Stimulated activated CD4-positive, alpha-beta T cell treated with anti-CD3 and anti-CD28 coated beads, Interleukin-12 subunit alpha, Interleukin-12 subunit beta, amount 100 ng/mL, for 4 hours (primary cell): Measurements from ENCODE around the gene SMG6.
A peak's percentile ranks its signal among the peaks of the same experiment; 100 is the strongest.
"Not testable (repeated sequence)": the region's sequence is repeated elsewhere in the genome, so short reads cannot be mapped to it uniquely, and the experiment has no call there.

Experiments
- DNase-seq: peaks from one replicate; pipeline ENCODE4 v3.0.0-alpha.2; 2020

SMG6 gene

DNA sequence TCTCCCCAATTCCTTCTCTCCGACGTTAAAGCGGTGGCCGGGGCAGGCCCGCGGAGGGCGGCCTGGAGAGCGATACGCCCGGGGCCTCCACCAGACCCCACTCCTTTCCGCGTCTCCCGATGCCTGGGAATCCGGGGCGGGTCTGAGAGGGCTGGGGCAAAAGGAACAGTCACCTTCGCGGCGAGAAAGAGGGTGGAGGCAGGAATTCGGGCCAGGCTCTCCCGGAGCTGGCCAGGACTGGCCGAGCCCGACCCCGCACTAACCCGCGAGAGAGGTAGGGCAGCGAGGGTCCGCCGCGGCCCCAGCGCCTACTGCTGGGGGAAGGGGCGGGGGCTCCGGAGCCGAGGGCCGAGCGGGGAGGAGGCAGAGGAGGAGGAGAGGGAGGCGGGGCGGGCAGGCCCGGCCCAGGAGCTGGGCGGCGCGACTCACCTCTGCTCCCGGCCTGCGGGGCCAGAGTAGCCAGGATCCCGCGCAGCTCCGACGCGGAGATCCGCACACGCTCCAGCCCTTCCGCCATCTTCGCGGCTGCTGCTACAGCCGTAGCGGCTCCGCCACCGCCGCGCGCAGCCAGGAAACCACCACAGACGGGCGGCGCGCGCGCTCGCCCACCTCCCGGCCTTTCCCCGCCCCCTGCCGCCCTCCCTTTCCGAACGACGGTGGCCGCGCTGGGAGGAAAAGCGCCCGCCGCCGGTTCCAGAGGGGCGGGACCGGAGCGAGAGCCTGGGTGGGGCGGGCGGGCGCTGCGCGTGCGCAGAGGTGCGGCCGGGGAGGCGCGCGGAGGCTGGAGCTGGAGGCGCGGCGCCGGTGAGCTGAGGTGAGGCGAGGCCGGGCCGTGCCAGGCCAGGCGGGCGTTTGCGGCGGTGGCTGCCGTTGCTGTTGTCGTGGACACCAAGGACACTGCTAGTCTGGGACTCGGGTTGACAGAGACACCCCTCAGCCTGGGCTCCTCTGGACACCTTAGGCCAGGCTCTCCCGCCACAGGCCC, at the start of gene SMG6, which contains the start of gene SRR:
TSS of gene SMG6 (minus strand) at position 582 of the 985 bp plus-strand sequence. CDS start at position 517, 65 bp downstream.
TSS of gene SRR (plus strand) at position 747 of the 985 bp plus-strand sequence. CDS start 11,611 bp downstream, outside the sequence.
- peak; percentile 95 for DNase-seq

DNA sequence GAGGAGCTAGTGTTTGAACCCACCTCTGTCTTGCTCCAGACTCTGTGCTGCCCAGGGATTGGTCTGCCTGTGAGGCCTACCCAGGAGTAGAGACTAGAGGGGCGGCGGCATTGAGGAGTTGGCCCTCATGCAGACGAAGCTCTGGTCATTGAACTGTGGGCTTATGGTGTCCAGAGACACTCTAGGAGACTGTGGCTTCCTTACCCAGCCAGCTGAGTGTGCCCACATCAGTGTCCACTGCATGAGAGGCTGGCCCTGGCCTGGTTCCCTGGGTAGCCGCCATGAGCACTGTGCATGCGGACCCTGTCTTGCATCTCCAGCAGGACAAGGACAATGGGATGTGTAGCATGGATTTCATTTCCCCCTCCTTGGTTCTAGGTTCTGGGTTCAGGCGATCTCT, 47.7 kb upstream of the SMG6 start:
- DNase-seq = no peak

DNA sequence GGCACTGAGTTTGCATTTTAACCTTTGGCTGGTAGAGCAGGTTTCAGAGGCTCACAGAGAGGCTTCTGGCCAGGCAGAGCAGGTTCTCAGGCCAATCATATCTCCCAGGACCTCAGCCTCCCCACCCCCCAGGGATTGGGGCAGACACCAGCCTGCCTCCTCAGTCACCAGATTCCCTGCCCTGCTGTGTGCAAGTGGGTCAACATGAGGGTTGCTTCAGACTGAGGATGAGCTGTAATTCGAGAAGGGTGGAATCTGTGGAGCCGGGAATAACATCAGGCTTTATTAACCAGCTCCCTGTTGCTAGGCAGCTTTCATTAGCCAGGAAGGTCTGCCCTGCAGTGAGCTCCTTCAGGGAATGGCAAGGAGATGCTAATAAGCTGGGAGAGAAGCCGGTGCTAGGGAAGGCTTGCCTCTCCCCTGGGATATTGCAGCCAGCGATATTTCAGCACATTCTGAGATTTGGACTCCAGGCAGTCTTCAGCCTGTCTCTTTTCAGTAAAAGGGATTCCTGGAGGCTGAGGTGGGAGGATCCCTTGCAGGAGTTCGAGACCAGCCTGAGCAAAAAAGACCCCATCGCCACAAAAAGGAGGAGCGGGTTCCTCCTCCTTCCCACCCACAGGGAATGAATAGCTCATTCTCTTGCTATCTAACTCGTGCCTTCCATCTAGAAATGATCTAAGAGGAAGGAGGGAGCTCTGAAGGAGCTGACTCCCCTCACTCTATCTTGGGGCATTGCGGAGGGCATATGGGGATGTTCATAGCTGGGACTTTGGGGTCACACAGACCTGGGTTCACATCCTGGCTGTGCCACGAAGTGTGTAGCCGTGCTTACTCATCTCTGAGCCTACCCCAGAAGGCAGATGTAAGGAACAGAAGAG, 44.5 kb upstream of the SMG6 start:
- no peak for DNase-seq

DNA sequence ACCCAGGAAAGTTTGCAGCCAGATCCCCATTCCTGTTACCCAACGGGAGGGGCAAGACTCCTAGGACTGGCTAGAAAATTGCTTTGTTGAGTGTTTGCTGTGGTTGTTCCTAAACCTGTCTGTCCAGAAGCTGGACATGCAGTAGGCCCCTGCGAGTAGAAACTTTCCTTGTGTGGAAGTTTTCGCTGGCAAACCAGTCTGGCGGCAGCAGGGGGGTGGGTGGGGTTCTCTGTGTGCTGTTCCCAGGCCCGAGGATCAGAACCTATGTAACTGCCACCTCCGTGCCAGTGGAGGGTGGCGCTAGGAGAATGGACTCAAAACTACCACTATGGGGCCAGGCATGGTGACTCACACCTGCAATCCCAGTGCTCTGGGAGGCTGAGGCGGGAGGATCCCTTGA, 42.9 kb upstream of the SMG6 start:
- no peak for DNase-seq

DNA sequence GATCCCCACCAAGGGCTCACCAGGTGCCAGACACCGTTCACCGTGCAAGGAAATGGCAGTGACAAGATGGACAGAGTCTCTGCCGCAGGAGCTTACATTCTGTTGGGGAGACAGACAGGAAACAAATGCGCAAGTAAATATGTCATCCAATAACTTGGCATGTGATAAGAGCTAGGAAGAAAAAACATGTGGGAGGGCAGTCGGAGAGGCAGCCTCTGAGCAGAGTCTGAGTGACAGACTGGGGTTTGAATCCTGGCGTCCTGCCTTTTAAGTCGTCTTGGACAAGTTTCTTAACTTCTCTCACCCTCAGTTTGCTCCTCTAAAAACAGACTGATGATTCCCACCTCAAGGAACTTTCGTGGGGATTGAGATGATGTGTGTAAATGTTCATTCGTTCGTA, 40.9 kb upstream of the SMG6 start:
- no peak for DNase-seq

DNA sequence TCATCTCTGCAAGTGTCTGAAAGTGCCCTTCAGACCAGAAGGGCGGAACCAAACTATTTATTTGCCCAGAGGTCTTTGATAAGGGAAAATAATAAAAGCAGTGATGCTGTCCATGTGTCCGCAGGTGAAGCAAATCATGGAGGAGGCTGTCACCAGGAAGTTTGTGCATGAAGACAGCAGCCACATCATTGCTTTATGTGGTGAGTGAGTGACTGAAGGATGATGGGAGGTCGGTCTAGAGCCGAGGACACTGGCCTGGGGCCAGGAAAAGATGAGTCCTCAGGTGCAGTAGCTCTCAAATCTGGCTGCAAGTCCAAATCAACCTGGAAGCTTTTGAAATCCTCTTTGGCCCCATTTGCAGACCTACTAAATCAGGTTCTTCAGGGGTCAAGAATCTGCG, 39.8 kb upstream of the SMG6 start:
- no peak for DNase-seq

DNA sequence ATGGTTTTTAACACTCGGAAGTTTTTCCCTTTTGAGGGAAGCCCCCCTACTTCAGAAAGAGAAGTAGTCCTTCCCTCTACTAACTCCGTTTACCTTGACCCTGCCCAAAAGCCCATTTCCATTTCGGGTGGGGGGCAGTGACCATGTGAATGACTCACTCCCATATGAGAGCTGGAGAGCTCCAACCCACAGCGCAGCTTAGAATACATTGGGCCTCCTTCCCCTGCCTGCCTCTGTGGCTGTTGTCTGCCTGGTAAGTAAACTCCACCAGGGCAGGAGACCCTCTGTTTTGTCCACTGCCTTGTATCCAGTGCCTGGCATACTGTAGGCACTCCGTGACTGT, 34.7 kb upstream of the SMG6 start:
- DNase-seq = no peak

DNA sequence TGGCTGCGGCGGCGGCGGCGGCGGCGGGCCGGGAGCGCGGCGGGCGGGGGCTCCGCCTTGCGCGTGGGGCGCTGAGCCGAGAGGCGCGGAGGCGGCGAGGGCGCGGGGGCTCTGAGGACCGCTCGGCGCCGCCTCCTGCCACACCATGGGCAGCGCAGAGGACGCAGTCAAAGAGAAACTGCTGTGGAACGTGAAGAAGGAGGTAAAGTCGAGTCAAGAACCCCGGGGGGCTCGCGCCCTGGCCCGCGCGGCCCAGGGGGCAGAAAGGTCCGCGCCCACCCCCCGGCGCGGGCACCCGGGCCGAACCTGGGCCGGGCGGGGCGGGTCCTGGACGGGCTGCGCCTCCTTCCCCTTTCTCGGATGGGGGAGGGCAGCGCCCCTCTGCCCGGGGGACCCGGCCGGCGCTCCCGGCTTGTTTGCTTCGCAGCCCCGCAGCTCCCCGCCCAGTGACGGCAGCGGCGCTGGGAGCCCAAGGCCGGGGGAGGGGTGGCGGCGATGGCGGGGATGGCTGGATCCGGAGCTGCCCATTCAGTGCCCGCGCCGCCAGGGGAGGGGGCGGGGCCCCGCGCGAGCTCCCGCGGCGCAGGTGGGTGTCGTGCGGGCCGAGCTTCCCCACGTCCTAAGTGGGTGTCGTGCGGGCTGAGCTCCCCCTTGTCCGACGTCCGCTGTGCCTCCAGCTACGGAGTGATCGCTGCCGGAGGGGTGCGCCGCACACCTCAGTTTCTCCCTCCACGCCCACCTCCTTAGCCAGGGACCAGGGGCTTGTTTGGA, 34.1 kb upstream of the SMG6 start:
- DNase-seq = peak; percentile 44

DNA sequence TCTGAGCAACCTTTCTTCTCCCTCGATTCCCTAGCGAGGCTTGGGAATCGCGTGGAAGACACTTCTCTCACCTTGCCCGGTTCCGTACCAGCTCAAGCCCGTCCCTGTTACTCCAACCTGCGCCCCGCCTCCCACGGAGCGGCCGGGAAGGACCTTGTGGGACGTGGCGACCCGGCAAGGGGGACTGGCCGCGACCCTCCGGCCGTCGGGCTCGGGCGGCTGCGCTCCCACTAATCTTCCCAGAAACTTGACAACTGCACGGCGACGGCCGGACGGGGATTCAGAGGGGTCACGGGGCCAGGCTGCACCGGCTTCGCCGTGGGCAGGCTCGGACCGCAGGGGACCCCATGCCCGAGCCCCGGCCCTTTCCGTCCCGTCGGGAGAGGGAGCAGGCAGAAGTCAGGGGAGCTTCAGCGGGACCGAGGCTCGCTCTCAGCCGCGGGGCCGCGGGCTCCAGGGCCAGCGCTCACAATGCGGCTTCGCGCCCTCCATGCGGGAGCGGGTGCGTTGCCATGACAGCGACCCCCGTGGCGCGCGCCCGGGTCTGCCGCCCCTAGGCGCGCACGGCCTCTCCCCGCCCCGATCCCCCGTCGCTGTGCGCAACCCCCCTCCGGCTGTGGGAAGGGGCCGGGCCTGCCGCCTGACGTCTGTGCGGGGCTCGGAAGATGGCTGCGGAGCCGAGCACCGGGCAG, 33.4 kb upstream of the SMG6 start, which contains the start of gene SGSM2:
TSS of gene SGSM2 (plus strand) at position 650 of the 692 bp plus-strand sequence. CDS start 188 bp downstream, outside the sequence.
- peak; percentile 70 for DNase-seq

DNA sequence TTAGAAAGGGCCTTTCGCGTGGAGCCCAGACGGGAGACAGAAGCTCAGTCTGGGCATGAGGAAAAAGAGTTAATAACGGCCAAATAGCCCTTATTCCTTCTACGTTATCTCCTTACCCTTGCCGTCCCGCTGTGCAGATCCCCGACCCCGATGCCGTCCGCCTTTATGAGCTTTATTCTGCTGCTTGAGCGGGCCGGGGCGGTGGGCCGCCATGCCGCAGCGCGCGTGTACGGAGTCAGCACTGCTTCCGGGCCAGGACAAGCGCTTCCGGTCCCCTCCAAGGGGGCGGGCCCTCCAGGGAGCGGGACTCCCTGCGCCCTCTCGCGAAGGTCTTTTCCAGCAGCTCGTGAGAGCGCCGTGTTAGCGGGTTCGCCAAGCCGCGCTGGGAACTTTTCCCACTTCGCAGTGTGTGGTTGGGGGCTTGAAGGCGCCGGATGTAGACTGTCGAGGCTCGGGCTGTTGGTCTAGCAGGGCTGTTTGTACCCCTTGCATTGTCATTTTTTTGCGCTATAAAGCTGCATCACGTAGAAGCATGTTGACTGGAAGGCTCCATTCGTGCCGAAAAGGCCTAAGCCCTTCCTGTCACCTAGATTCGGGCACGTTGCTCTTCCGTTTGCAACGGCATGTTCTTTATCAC, 32.7 kb upstream of the SMG6 start, which contains the start of gene TSR1:
TSS of gene TSR1 (minus strand) at position 243 of the 637 bp plus-strand sequence. CDS start at position 213, 30 bp downstream.
- DNase-seq = peak; percentile 86

DNA sequence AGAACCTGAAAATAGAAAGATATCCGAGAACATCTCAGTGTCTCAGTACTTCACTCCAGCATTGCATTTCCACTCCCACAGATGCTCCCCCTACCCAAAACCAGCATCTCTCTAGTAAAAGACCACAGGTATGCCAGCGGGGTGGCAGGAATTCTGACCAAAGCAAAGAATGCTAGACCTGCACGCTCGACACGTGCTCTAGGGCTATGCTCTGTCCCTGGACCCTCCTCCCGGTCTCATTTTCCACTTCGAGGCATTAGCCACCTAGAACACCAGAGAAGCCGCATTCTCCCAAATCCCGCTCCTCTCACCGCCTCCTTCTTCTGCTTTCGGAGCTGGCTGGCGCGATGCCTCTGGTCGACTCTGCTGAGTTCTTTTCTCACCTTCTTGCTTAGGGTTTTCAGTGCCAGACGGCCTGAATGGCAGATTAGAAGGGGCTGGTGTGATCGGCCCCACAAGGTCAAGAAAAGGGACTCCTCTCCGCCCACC, 32.2 kb upstream of the SMG6 start:
- no peak for DNase-seq

DNA sequence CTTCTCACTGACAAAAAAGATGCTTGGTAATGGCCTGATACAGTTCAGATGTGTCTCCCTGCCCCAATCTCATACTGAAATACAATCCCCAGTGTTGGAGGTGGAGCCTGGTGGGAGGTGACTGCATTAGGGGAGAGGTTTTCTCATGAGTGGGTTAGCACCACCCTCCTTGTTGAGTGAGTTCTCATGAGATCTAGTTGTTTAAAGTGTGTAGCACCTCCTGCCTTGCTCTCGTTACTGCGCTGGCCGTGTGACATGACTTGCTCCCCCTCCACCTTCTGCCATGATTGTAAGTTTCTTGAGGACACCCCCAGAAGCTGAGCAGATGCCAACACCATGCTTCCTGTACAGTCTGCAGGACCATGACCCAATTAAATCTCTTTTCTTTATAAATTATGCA, 27.7 kb upstream of the SMG6 start:
- DNase-seq = no peak

DNA sequence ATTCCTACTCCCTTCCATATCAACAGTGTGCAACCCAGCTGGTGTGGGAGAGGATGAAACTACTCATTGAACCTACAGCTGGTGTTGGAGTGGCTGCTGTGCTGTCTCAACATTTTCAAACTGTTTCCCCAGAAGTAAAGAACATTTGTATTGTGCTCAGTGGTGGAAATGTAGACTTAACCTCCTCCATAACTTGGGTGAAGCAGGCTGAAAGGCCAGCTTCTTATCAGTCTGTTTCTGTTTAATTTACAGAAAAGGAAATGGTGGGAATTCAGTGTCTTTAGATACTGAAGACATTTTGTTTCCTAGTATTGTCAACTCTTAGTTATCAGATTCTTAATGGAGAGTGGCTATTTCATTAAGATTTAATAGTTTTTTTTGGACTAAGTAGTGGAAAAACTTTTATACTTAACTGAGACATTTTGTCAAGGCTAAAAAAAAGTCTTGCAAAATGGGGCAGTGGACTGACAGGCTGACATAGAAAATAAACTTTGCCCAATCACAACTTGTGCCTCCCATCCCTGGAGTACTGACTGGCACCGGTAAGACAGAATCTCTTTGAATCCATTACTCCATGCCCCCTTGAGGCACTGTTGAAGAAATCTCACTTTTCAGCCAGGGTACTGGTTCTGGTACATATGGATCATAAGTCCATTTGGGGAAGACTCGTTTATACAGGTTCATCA, 20.2 kb upstream of the SMG6 start:
- no peak for DNase-seq

DNA sequence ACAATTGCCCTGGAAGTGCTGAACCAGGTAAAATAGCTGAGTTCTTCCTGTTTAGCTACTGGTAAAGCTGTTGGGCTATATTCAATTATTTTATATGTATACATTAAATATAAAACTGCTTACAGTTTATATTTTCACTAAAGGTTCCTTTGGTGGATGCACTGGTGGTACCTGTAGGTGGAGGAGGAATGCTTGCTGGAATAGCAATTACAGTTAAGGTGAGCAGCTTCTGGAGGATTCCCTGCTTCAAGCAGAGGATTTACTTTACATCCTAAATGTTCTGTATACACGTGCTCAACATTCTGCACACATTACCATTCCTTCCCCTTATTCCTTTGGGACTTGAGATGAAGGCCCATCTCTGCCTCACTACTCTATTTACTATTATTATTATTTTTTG, 17.8 kb upstream of the SMG6 start:
- no peak for DNase-seq

DNA sequence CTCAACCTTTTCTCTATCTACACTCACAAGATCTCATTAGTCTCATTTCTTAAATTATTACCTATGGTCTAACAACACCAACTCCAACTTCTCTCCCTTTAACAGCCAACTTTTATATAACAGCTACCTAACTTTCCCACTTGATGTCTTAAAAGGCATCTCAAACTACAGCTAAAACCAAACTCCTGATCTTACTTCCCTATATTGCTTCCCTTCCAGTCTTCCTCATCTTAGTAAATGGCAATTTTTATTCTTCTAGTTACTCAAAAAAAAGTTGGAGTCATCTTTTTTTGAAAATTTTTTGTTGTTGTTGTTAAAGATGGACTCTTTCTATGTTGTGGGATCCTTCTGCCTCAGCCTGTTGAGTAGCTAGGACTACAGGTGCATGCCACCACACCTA, 15.5 kb upstream of the SMG6 start:
- DNase-seq = no peak

DNA sequence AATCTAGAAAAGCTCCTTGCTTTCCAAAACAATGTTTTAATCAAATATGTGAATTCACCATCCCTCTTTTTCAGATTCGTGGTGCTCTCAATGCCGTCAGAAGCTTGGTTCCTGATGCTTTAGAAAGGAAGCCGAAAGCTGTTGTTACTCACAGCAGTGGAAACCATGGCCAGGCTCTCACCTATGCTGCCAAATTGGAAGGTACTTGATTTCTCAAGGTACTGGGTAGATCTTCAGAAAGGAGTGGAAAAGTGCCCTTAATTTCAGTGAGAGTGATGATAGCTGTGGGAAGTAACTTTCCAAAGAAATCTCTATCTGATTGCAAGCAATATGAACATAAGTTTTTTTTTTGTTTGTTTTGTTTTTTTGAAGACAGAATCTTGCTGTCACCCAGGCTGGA, 14.2 kb upstream of the SMG6 start:
- DNase-seq = no peak

DNA sequence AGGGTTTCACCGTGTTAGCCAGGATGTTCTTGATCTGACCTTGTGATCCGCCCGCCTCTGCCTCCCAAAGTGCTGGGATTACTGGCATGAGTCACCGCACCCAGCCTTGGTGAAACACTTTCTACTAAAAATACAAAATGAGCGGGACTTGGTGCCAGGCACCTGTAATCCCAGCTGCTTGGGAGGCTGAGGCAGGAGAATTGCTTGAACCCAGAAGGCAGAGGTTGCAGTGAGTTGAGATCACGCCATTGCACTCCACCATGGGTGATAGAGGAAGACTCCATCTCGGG, 13.3 kb upstream of the SMG6 start:
- not testable (repeated sequence) for DNase-seq

DNA sequence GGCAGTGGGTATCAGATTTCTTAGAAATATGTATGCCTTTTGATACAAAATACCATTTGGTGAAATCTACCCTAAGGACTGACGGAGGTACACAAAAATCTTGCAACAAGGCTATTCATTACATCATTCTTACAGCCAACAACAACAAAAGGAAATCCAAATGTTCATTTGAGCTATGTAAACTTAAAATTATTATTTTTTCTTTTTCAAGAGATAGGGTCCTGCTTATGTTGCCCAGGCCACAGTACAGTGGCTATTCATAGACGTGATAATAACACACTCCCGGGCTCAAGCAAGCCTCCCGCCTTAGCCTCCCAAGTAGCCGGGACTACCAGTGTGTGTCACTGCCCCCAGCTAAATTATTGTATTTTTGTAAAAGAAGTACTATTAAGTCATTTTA, 9.2 kb upstream of the SMG6 start:
- no peak for DNase-seq

DNA sequence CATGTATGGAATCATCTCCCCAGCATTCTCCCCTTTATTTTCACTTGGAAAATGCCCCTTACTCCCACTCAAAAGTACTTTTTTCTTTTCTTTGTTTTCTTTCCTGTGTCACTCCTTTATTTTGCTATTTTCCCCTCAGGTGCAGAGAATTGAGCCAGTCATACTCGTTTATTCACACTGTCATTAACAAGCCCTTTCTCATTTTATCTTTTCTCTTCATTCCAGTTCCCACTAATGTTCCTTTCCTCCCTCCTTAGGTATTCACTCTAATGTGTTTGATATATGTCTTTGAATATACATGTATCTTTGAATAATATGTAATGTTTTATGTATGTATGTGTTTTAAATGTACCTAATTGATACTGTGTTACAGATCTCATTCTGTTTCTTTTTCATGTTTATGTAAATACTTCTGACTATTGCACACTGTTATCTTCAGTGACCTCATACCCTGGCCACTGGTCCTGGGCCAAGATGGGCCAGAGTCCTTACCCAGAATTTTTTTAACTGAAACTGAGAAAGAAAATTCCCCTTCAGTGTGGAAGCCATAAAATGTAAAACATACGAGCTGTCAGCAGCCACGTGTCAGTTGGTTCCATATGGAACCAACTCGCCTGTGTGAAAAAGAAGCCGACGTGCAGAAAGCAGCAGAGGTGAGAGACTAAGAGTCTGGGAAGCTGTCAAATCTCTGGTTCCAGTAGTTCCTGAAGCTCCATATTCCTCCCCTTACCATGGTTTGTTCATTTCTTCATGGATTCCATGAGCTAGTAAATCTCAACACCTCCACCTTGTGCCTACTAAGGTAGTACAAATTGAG, 6.0 kb upstream of the SMG6 start:
- DNase-seq = no peak

DNA sequence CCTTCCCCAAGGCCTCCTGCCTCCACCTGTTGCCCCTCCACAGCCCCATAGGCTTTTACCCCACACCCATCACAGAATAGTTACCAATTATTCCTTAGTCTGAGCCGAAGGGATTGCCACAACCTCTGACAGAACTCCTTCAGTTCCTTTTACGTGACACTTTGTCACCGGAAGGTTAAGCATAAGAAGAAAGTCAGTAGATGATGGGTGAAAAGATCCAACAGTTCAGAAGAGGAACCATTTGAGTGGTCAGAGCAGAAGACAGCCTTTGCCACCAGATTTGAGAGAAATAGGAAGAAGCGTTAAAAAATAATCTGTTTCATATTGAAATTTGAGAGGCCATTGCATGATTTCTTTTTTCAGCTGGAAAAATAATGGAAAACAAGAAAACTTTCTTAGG, 1.3 kb upstream of the SMG6 start:
- no peak for DNase-seq
